Chondrocyte (in vitro differentiated cells): ENCODE measurements around the gene HADHA. TPM values are rescaled to one million over a fixed set of nuclear protein-coding genes. Genes with fewer than 3 reads are reported as not detected.

Source experiments
- DNase-seq: peaks from one replicate; pipeline ENCODE4 v3.0.0; 2021; ENCODE audit warnings: mixed read lengths, low spot score
- H3K27ac Mint-ChIP-seq: one replicate; pipeline ENCODE4 v1.8.0; 2021; ENCODE audit warnings: mild to moderate bottlenecking, moderate library complexity, mixed read lengths; ENCODE audit not compliant: unreplicated experiment
- H3K27me3 Mint-ChIP-seq: 2 replicates; pipeline ENCODE4 v1.8.0; 2021; ENCODE audit warnings: low read depth, mixed read lengths
- H3K36me3 Mint-ChIP-seq: 2 replicates; pipeline ENCODE4 v1.8.0; 2021; ENCODE audit warnings: low read depth, mixed read lengths
- H3K4me1 Mint-ChIP-seq: 2 replicates; pipeline ENCODE4 v1.8.0; 2021; ENCODE audit warnings: low read depth, mild to moderate bottlenecking, mixed read lengths
- H3K4me3 Mint-ChIP-seq: one replicate; pipeline ENCODE4 v1.8.0; 2021; ENCODE audit warnings: mild to moderate bottlenecking, moderate library complexity, mixed read lengths; ENCODE audit not compliant: unreplicated experiment
- H3K9me3 Mint-ChIP-seq: 2 replicates; pipeline ENCODE4 v1.8.0; 2021; ENCODE audit warnings: low read depth, mixed read lengths
- long read RNA-seq: library from polyadenylated mRNA; stranded (forward); transcript quantifications from one replicate; pipeline ENCODE4 v2.0.0, GENCODE V29; 2021
- total RNA-seq: library from RNA; stranded (reverse); gene quantifications from 3 replicates; pipeline ENCODE4 v1.2.1, GENCODE V29; 2021
- TF ChIP-seq, protein P1 (sequence below): fragments of 200-600 bp; sonication (generic); IDR thresholded peaks from 2 replicates; pipeline ENCODE4 v1.5.0; 2021; ENCODE audit warnings: antibody characterized with exemption, mild to moderate bottlenecking, moderate library complexity

HADHA gene
- total RNA-seq = 98.0 to 119 TPM (median 103 TPM) in 3 replicates
- long read RNA-seq, transcript HADHA-201 (20 exons, 3,037 nt) = major isoform, 334 of 362 reads
- long read RNA-seq, partial matches to known transcripts = 17 of 362 reads
- long read RNA-seq, other reads (novel, unspliced or antisense) = 7 of 362 reads

DNA sequence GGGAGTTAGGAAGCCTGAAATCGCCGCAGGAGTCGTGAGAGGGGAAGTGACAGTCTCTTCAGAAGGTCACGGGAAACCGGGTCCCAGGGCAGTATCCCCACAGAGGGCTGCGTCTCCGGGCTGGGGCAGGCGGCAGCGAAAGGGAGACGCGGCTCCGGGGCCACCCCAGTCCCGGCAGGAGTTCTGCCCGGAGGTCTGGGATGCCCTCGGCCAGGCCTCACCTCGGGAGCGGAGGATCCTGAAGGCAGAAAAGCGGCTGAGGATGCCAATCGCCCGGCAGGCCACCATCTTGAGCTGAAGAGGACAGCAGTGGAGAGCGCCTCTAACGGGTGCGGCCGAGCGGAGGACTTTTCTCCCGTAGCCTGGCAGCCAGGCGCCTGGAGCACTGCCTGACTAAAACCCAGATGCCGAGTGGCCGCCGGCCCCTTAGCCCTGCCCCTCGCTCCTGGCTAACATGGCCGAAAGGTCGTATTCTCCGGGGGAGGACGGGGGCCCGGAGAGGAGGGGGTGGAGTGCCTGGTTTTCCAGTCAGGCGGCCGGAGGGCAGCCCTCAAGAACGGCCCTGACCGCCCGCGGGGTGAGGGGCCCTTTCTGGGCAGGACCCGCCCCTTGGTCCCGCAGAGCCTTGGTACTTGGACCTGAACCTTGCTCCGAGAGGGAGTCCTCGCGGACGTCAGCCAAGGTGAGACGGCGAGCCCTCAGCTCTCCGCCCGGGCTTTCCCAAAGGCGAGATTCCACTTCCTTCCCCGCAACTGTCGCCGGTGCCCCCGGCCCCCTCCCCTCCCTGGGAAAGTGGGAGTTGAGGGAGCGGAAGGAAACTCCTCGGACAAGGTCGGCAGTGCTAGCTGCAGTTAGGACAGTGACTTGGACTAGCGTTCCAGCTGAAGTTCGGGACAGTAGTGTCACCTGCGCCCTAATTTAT lies at the start of gene HADHA, which contains the start of gene HADHB:
Gene HADHA (minus strand): TSS at position 324 of the 922 bp plus-strand sequence. CDS start 36 bp downstream, at position 288.
Gene HADHB (plus strand): TSS at position 631 of the 922 bp plus-strand sequence. CDS start 9,316 bp downstream, outside the sequence.
- Mint-ChIP-seq H3K4me3 (peak within 1 kb of the TSS; percentile 92), H3K36me3 (no peaks in the 10 kb centered on the region), H3K27ac (peak within 1 kb of the TSS; percentile 100), H3K27me3 (no peaks in the 10 kb centered on the region), H3K9me3 (no peaks in the 10 kb centered on the region), H3K4me1 (peaks cover 51% of the 10 kb centered on the region)
- DNase-seq = peak; percentile 94
- TF ChIP-seq, protein P1, sequence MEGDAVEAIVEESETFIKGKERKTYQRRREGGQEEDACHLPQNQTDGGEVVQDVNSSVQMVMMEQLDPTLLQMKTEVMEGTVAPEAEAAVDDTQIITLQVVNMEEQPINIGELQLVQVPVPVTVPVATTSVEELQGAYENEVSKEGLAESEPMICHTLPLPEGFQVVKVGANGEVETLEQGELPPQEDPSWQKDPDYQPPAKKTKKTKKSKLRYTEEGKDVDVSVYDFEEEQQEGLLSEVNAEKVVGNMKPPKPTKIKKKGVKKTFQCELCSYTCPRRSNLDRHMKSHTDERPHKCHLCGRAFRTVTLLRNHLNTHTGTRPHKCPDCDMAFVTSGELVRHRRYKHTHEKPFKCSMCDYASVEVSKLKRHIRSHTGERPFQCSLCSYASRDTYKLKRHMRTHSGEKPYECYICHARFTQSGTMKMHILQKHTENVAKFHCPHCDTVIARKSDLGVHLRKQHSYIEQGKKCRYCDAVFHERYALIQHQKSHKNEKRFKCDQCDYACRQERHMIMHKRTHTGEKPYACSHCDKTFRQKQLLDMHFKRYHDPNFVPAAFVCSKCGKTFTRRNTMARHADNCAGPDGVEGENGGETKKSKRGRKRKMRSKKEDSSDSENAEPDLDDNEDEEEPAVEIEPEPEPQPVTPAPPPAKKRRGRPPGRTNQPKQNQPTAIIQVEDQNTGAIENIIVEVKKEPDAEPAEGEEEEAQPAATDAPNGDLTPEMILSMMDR = peak; percentile 55

DNA sequence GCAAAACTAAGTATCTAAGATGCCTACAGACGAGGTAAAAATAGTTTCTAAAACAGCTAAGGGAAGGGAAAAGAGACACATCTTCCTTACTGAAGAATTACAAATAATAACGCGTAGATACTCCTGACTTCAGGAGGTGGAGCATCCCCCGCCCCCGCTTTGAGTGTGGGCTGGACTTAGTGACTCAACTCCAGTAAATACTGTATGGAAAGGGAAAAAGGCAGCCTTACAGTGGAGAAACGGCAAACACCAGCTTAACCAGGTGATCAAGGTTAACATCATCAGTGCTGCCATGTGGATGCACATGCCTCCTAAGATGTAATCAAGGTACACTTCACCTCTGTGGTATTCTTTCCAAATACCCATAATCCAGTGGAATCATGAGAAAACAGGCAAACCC lies 48.2 kb upstream of the HADHA start:
- peaks cover 2% of the 10 kb centered on the region for H3K9me3 Mint-ChIP-seq
- peaks cover 7% of the 10 kb centered on the region for H3K4me1 Mint-ChIP-seq
- TF ChIP-seq, protein P1 = no peak
- H3K4me3 Mint-ChIP-seq = no peak overlapping the region
- no peaks in the 10 kb centered on the region for H3K27me3 Mint-ChIP-seq
- DNase-seq = no peak
- H3K27ac Mint-ChIP-seq = no peak overlapping the region
- peaks cover 5% of the 10 kb centered on the region for H3K36me3 Mint-ChIP-seq

DNA sequence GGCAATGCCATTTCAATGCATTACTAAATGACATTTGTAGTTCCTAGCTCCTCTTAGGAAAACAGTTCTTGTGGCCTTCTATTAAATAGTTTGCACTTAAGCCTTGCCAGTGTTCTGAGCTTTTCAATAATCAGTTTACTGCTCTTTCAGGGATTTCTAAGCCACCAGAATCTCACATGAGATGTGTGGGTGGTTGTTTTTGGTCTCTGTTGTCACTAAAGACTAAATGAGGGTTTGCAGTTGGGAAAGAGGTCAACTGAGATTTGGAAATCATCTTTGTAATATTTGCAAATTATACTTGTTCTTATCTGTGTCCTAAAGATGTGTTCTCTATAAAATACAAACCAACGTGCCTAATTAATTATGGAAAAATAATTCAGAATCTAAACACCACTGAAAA lies 45.6 kb upstream of the HADHA start:
- TF ChIP-seq, protein P1 = no peak
- Mint-ChIP-seq H3K9me3 (no peaks in the 10 kb centered on the region), H3K4me1 (peaks cover 7% of the 10 kb centered on the region), H3K27ac (no peak overlapping the region), H3K4me3 (no peak overlapping the region), H3K36me3 (peaks cover 12% of the 10 kb centered on the region), H3K27me3 (no peaks in the 10 kb centered on the region)
- DNase-seq = no peak

DNA sequence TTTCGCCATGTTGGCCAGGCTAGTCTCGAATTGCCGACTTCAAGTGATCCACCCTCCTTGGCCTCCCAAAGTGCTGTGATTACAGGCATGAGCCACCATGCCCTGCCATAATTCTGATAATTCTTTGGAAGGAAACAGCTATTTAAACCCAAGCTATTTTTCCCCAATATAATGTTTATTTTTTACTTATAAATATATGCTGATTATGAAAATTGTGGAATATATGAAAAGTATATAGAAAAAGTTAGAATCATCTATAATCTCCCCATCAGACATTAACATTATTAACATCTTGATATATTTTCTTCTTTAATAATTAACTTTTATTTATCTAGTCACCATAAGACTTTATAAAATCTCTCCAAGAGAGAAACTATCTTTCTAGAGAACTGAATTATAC lies 41.5 kb upstream of the HADHA start:
- H3K27me3 Mint-ChIP-seq = no peaks in the 10 kb centered on the region

DNA sequence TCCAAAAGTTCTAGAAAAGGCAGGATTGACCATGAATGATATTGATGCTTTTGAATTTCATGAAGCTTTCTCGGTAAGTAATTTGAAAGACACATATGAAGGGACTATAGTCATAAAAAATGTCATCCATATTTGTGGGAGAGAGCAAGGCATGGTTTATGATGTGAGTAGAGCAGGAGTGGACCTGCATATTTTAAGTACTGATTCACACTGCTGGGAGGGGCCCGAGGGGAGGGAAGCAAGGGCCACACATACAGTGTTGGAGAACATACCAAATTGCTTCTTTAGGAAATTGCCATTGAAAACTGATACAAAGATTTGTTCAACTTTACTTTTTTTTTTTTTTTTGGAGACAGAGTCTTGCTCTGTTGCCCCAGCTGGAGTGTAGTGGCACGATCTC lies 39.7 kb upstream of the HADHA start:
- H3K4me1 Mint-ChIP-seq = peaks cover 8% of the 10 kb centered on the region
- TF ChIP-seq, protein P1 = no peak
- H3K9me3 Mint-ChIP-seq = no peaks in the 10 kb centered on the region
- H3K4me3 Mint-ChIP-seq = no peak overlapping the region
- H3K27me3 Mint-ChIP-seq = no peaks in the 10 kb centered on the region
- H3K36me3 Mint-ChIP-seq = peaks cover 27% of the 10 kb centered on the region
- H3K27ac Mint-ChIP-seq = no peak overlapping the region
- DNase-seq = no peak

More for the DNA sequence above, 41.5 kb upstream of the HADHA start:
- H3K4me3 Mint-ChIP-seq = no peak overlapping the region
- no peaks in the 10 kb centered on the region for H3K9me3 Mint-ChIP-seq
- TF ChIP-seq, protein P1 = no peak
- H3K4me1 Mint-ChIP-seq = peaks cover 8% of the 10 kb centered on the region
- H3K36me3 Mint-ChIP-seq = peaks cover 28% of the 10 kb centered on the region
- DNase-seq = no peak
- no peak overlapping the region for H3K27ac Mint-ChIP-seq
